Fibroblast of skin of back (primary cell): ENCODE results near the gene POFUT2.
"Not testable (repeated sequence)": the region's sequence is repeated elsewhere in the genome, so short reads cannot be mapped to it uniquely, and the experiment has no call there.

Experiments used
- DNase-seq: peaks from one replicate; pipeline ENCODE4 v3.0.0-alpha.2; 2013

Gene POFUT2

DNA sequence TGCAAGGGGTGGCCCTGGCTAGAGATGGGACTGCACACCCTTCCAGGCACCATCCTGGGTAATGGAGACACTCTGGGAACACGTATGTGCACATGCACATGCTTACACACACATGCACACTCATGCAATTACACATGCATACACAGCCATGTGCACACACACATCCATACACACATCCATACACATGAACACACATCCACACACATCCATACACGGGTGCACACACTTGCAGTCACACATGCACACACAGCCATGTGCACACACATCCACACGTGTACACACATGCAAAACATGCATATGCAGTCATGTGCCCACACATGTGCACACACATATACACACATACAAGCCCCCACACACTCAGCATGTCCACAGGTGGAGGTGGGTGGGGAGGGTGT is 22.3 kb upstream of the POFUT2 start:
- DNase-seq, result no peak

DNA sequence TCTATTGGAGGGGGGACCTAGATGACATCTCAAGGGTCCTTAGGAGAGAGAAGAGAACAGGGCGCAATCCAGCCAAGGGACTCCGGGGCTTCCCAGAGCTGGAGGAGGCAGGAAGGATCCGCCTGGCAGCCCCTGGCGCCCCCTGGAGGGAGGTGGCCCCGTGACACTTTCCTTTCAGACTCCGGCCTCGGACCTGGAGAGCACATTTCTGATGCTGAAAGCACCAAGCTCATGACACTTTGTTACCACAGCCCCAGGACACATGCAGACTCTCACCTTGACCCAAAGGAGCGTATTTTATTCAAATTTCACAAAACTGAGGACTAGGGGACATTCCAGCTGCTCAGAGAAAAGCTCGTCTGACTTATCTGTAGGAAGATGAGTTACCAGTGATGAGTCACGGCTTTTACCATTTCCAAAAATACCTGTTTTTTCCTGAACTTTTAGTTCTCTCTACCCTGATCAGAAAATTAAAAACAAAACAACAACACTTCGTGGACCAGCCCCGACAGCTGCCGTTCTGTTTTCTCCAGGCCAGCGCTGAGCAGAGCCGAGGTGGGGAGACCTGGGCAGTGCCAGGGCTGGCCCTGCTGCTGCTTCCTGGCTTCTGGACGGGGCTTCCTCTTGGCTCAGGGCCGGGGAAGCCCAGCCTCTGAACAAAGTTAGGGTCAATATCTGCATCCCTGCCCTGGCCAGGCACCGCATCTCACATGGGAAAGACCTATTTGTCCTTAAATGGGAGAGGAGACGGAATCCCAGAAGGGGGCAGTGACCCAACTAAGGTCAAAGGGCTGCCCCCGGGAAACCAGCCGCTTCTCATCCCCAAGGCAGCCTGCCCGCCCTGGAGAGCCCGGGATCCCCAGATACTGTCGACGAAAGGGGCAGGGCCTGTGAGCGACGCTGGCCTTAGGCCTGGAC is 21.6 kb upstream of the POFUT2 start:
- DNase-seq, result peak; percentile 59

DNA sequence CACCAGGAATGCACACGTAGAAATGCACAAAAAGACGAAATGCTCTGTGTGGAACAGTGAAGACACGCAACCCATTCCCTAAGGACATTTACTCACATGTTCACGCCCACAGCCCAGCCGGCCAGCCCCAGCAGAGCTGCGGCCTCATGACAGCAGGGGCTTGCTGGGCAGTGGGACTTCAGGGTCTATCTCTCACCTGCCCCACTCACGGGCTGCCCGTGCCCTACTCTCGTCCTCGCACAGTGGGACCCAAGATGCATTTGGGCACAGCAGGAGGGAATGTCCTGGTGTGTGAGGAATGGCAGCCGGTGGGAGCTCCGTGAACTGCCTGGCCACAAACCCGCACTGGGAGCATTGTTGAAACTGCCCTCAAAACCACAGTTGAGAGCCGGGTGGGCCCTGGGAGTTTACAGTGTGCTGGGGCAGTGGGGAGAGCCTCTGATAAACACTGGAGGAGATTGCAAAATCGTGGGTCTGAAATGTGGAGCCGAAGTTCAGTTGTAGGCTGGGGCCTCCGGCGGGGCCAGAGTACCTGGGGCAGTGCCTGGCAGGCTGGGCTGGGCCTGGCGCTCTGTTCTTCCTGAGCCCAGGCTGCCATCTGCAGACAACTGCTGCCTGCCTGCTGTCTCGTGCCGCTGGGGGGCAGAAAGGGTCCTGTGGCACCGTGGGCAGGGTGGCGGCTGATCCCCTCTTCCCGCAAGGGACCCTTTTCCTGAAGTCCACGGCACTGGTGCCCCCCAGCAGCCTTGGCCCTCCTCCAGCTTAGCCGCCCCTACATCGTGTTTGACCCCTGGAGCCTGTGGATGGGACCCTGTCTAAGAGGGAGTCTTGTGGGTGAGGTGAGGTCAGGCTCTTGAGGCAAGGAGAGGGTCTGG is 20.7 kb upstream of the POFUT2 start:
- DNase-seq, result peak; percentile 67

DNA sequence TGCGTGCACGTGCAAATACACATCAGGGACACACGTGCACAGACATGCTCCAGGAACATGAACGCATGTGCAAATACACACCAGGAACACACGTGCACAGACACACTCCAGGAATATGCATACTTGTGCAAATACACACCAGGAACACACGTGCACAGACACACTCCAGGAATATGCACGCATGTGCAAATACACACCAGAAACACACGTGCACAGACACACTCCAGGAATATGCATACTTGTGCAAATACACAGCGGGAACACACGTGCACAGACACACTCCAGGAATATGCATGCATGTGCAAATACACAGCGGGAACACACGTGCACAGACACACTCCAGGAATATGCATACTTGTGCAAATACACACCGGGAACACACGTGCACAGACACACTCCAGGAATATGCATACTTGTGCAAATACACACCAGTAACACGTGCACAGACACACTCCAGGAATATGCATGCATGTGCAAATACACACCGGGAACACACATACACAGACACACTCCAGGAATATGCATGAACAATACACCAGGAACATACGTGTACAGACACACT is 20.0 kb upstream of the POFUT2 start:
- not testable (repeated sequence) for DNase-seq

DNA sequence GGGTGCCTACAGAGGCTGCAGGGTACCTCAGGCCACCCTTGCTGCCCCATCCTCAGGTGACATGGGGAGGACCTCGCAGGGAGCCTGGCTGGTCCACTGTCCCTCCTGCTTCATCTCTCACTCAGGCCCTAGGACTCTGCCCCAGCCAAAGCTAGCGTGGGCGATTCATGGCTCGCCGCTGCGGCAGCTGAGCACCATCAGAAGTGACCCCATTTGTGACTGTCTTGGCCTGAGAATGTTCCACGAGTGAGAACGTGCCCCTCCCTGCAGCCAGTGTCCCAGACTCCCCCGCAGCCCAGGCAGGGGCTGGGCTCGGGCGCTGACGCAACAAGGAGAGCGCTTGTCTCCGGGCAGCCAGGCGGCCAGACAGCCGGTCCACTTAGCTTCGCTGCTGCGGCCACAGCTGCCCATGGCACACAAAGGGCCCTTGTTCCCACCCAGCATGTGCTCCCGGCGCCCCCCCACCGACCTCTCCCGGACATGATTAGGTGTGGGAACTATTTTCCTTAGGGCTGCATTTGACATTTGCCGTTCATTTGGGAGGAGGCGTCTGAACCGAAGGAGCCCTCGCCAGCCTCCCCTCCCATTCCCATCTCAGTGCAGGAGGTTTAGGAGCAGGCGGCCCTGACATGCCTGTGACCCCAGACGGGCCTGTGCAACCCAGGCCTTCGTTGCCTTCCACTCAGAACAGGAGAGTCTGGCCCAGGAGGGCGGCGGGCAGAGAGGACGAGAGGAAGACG is 19.3 kb upstream of the POFUT2 start:
- no peak for DNase-seq

DNA sequence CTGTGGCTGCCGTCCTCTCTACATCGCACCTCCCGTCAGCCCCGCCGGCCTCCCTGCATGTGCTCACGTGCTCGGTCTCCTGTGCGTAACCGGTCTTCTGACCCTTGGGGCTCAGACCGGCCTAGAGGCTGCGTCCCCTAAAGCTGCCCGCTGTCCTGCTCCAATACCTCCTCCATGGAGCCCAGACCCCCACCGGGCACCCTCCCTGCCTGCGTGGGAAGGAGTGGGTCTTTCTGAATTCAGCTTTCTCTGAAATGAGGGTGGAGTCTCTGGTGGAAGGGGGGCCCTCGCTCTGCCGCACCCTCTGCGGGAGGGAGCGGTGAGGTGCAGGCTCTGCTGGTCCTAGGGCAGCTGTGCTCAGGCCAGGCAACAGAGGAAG is 18.7 kb upstream of the POFUT2 start:
- no peak for DNase-seq

DNA sequence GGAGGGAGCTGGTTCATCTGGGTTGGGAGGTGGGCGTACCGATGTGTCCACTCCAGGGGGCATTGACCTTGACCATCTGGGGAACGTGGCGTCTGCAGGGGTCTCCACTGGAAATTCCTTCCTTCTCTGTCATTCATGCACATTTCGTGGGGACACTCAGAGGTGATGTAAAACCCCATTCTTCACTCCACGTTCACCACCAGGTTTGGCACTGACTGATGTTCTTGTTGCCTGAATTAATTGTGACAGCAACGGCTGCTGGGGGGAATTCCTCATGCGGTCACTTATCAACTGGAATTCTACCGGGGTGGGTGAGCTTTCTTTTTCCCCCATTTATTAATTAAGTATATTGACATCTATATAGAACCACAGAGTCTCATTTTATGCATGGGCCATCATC is 18.1 kb upstream of the POFUT2 start:
- DNase-seq, result no peak

DNA sequence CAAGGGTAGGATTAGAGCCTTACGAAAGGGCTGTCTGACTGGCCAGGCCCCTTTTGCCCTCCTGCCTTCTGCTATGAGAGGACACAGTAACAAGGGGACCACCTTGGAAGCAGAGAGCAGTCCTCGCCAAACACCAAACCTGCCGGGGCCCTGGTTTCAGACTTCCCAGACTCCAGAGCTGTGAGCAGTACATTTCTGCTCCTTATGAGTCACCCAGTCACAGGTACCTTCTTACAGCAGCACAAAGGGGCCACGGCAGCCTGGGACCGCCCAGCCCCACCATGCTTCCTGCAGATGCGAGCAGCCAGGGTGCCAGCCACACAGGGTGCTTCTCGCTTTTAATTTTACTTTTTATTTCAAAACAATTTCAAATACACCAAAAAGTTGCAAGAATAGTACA is 17.2 kb upstream of the POFUT2 start:
- no peak for DNase-seq

DNA sequence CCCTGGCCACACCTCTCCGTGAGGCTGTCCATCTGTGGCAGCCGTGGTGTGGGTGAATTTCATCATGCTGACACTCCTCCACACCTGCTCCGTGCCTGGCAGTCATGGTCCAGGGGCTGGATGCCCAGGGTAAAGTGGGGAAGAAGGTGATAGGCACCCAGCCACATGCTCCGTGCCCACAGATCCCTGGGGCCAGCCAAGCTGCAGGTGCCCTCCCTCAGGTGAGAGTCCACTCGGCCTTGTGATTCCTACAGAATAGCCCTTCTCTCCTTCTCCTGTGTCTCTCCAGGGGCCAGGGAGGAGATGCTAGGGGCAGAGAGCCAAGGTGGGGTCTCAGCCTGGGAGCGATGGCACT is 16.8 kb upstream of the POFUT2 start:
- DNase-seq, result no peak

DNA sequence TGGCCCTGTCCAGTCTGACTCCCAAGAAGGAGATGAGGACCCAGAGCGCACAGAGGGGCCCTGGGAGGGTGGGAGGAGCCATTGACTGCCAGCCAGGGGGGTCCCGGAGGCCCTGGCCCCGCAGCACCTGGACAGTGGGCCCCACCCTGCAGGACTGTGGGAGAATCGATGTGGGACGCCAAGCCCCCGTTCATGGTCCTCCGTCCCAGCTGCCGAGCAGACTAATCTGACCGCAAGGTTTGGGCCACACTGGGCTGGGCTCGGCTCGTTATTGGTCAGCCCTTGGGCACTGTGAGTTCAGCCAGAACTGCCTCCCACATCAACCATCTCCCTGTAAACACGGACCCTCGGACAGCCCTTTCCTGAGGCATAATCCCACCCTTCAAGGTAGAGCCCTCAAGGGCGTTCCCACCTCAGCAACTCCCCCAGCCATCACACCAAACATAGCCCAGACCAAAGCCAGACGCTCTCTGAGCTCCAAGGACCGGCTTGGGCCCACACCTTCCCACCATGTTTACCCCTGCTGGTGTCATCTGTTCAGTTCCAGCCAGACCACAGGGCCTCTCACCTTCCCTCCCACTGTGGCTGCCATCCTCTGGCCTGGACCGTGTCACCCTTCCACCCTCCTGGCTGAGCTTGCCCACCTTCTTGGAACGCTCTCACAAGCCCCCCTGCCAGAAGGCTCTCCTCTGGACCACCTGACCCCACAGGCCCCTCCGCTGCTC is 16.2 kb upstream of the POFUT2 start:
- DNase-seq, result no peak

DNA sequence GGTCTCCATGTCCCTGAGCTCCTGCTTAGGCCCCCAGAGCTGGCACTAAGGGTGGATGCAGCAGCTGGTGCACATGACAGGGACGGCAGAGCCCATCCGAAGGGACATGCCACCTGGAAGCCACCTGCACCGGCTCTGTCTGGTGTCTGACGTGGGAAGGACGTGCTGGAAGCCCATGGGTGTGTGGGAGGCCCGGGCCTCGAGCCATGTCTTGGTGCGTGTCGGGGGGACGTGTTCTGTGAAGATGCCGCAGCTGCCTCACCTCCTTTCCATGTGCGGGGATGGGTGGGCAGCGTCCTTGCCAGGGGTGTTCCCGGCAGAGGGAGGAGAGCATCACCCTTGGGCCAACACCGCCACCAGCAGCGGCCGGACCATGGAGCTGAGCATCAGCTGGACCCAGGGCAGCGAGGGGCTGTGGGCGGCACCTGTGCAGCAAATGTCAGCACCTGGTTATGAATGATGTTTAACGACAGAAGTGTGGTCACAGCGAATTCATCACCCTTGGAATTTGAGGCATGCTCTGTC is 15.5 kb upstream of the POFUT2 start:
- DNase-seq, result no peak

DNA sequence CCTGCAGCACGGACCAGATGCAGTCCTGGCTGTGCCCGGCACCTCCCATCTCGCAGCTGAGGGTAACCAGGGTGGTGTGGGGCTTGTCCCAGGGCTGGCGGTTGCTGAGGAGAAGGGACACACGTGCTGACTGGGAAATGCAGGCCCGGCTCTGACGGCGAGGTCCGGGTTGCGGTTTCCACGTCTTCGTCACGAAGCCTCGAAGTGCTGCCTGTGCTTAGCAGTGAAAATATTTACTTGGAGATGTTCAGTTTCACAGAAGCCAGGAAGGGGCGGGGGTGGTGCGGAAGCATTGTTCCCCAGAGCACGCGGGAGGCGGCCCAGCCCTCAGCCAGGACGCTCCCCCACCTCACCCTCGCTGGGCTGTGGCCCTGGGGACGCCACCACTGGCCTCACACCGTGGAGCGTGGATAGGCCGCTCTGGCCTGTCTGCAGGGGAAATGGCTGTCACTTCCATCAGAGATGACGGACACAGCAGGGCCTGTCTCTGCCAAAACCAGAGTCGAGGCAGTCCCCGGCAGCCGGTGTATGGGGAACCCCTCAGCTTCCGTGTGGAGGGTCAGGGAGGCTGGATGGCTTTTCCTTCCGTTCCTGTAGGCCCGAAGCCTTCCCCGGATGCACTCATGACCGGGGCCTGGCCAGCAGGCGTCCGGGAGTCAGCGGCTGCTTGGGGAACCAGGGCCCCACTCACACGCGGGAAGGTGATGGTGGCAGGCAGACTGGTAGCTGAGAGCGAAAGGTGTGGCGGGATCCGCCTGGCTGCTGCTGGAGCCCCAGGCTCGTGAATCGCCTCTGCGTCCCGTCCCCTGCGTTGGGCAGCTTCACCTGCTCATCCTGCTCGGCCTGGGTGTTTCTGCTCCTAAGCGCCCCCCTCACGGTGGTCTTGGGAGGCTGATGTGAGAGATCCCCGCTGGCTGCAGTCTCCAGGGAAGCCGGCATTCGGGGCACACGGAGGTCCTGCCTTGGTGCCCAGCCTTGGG is 14.7 kb upstream of the POFUT2 start:
- peak; percentile 71 for DNase-seq

DNA sequence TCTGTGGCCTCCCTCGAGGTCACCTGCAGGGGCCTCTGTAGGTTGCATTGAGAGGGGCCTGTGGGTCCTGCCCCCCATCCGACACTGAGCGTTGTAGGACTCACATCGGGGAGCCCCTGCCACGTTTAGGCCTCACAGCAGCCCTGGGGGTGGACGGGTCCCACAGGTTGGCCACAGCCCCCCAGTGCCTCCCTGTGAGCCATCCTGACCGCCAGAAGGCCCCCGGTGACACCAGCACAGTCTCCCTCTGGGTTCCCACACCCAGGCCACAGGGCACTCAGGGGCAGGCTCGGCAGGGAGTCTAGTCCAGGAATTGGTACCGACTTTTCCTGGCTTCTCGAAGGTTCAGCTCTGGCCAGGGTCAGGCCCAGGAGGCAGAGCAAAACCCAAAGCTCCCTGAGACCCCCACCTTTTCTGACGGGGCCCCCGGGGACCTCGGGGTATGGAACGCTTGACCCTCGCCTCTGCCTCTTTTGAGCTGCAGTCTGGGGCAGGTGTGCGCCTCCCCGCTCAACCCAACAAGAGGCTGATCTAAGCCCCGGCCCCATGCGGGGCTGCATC is 13.9 kb upstream of the POFUT2 start:
- DNase-seq, result no peak

DNA sequence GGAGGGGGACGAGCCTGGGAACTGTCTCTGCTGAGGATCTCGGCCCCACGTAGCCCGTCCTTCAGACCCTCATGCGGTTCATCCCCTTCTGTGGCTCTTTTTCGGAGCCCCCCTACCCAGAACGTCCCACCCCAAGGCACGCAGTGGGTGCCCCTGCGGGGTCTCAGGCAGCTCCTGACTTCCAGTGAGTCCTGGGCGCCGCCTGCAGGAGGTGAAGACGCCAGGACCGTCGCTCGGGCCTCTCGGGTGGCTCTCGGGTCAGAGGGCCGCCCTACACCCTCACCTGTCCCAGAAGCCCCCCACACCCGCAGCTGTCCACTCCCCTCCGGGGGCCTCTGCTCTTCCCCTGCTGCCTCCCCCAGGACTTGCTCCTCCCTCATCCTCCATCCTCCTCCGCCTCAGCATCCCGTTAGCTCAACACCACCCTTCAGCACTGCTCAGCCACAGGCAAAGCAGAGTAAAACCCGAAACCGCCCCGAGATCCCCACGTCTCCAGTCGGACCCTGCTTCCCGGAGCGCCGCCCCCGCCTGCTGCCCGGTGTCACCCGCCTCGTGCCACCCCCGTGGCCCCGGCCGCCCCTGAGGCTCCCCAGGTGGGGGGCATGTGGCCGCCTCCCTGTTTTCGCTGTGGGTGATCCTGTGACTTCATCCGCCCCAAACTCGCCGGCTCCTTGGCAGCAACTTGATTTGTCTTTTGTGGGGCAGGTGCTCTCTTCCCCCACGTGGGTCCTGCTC is 13.3 kb upstream of the POFUT2 start:
- no peak for DNase-seq

DNA sequence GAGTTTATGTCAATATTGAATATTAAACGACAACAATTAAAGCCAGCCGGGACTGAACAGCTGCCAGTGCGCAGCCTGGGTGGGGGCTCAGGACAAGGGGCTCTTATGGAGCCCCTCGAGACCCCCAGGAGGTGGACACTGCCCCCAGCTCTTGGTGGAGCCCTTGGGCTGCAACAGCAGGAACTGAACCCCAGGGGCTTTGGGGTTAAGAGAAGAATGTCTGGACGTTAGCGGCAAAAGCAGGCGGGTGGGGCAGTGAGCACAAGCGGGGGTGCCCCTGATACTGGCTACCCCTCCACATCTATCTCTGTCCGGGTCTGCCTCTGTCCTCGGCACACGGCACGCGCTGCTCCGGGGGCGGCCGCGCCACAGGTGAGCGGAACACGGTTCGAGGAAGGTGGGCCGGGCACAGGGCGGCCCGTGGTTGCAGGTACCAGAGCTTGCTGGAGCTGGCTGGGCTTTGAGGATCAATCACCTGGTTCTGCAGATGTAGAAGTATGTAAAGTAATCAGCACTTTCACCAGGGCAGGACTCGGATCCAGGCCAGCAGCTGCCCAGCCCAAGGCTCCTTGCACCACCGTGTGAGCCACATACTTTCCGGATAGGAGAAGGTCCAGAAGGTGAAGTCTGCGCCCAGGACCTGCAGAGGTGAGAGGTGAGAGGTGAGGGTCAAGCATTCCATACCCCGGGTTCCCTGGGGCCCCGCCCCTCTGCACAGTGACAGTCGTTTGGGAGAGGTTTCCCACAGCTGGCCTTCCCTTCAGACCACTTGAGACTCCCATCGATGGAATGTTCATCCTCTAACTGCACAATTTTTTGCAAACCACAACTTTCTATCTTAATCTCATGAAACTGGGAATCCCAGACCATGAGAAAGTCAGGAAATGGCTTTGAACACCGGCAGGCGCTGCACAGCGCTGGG is 12.4 kb upstream of the POFUT2 start:
- peak; percentile 92 for DNase-seq

DNA sequence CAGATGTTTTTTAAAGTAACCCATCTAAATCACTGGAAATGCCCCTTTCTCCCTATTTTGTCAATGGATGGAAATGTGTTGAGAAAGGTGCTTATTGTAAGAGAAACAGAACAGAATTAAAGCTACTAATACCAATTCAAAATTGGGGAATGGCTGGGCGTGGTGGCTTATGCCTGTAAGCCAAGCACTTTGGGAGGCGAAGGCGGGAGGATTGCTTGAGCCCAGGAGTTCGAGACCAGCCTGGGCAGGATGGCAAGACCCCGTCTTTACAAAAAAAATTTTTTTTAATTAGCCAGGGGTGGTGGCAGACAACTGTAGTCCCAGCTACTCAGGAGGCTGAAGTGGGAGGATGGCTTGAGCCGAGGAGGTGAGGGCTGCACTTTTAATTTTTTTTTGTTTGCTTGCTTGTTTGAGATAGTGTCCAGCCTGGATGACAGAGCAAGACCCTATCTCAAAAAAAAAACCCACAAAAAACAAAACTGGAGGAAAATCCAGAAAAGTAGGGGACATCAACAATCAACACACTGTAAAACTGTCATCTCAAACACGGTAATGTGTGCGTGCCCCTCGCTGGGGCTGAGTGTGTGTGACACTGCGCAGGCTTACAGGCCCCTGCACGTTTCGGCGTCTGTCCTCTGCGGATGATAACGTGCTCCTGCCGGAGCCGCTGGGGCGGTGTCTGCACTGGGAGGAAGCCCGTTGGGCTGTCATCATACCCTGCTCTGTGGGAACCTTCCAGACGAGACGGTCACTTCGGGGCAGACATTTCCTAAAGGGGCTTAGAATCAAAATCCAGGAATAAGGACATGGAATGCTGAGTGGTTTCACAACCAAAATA is 11.6 kb upstream of the POFUT2 start:
- peak; percentile 47 for DNase-seq

DNA sequence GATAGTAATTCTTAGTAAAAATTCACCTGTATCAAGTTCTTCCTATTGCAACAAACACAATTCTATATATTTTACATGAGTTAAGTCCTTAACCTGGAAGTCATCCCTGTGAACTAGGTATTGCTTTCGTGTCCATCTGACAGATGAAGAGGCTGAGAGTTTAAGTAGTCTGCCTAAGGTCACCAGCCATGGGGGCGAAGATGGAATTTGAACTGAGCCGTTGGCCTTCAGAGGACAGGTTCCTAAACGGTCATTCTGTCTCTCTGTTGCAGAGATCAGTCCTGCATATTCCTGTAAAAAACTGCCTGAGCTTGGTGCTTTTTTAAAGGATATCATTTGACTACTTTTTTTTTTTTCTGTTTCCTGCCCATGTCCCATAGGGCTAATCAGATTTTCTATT is 10.2 kb upstream of the POFUT2 start:
- DNase-seq, result no peak
